K562 (cell line): ENCODE data around the gene MAGI3. TPM values are rescaled to one million over a fixed set of nuclear protein-coding genes. Genes with fewer than 3 reads are reported as not detected.

Experiments used
- ATAC-seq: fragments of 200-7000 bp; cut with Tn5 transposase; 3 replicates; pipeline ENCODE4 v1.9.1; 2020; ENCODE audit warnings: moderate library complexity
- BruUV-seq: library from RNA; stranded (reverse); fragments of 400-500 nt; replicated peaks from 2 replicates; lab custom pipeline; 2021; lab: Mats Ljungman, UMichigan
- CTCF ChIA-PET: fragments of 300-600 bp; formaldehyde crosslinking; extraction: SDS; loops from one replicate; lab custom pipeline; 2021; ENCODE audit warnings: low intra/inter-chr PET ratio; lab: Yijun Ruan, JAX
- POLR2A ChIA-PET: fragments of 300-600, 350-650 bp; sonication (Branson Sonifier 250); formaldehyde crosslinking; extraction: SDS; loops from one replicate; lab custom pipeline; 2021; ENCODE audit warnings: antibody characterized with exemption, inconsistent platforms; lab: Yijun Ruan, JAX
- DNase-seq, 4 experiments: peaks; one replicate each; pipeline versions ENCODE4 v3.0.0 to v3.0.0-alpha.2; 2011 to 2018; ENCODE audit warnings: low spot score in 3 of 4, mixed read lengths in 3 of 4; ENCODE audit errors: extremely low read depth in 1 of 4
- FAIRE-seq: peaks from 2 replicates; lab custom pipeline; 2011; peaks lifted over from hg19 to GRCh38; lab: Jason Lieb, UNC
- H2AFZ ChIP-seq: 2 replicates; pipeline ENCODE4 v1.6.0; 2011; ENCODE audit warnings: low read depth, low read length, control low read depth, inconsistent platforms
- H3K27ac ChIP-seq: fragments of 200-600 bp; 3 replicates; pipeline ENCODE4 v1.8.0; 2011; ENCODE audit warnings: low read depth, mild to moderate bottlenecking, control low read depth, inconsistent platforms, low read length, moderate library complexity, mixed read lengths; ENCODE audit errors: extremely low read depth
- H3K27me3 ChIP-seq, 2 experiments: fragments of 300-600 bp in 1 of 2; 2 replicates in 1 of 2; 3 replicates in 1 of 2; pipeline versions ENCODE4 v1.6.0 to v1.8.0; 2011; ENCODE audit warnings: inconsistent platforms in 2 of 2, low read length in 2 of 2, mild to moderate bottlenecking in 1 of 2, mixed read lengths in 1 of 2, moderate library complexity in 1 of 2; ENCODE audit not compliant: control insufficient read depth in 2 of 2, insufficient read depth in 2 of 2
- H3K36me3 ChIP-seq: fragments of 300-600 bp; 3 replicates; pipeline ENCODE4 v1.8.0; 2011; ENCODE audit warnings: mild to moderate bottlenecking, low read length, inconsistent platforms; ENCODE audit not compliant: control insufficient read depth, insufficient read depth
- H3K4me1 ChIP-seq, 2 experiments: fragments of 200-600 bp in 1 of 2; replicated peaks in 1 of 2; 2 replicates in 1 of 2; 3 replicates in 1 of 2; pipeline versions ENCODE4 v1.5.1 to v1.8.0; 2011; ENCODE audit warnings: inconsistent platforms in 2 of 2, low read length in 2 of 2, mild to moderate bottlenecking in 1 of 2, mixed read lengths in 1 of 2, moderate library complexity in 1 of 2; ENCODE audit not compliant: control insufficient read depth in 2 of 2, insufficient read depth in 2 of 2
- H3K4me2 ChIP-seq: 2 replicates; pipeline ENCODE4 v1.6.1; 2011; ENCODE audit warnings: low read length, control low read depth, inconsistent platforms, mixed read lengths; ENCODE audit not compliant: insufficient read depth
- H3K4me3 ChIP-seq: fragments of 200-600 bp; sonication (generic), shearing (Covaris generic); 2 replicates; pipeline ENCODE4 v1.5.1; 2016; ENCODE audit warnings: control low read depth, inconsistent platforms
- H3K79me2 ChIP-seq: fragments of 200-600 bp; 3 replicates; pipeline ENCODE4 v1.8.0; 2011; ENCODE audit warnings: low read length, inconsistent platforms; ENCODE audit not compliant: control insufficient read depth, insufficient read depth
- H3K9ac ChIP-seq, 2 experiments: 2 replicates each; pipeline versions ENCODE4 v1.6.0 to v1.6.1; 2011; ENCODE audit warnings: low read depth in 2 of 2, low read length in 2 of 2, control low read depth in 1 of 2, inconsistent platforms in 1 of 2, mild to moderate bottlenecking in 1 of 2, mixed read lengths in 1 of 2; ENCODE audit not compliant: insufficient read depth in 1 of 2
- H3K9me1 ChIP-seq: one replicate; pipeline ENCODE4 v1.6.0; 2011; ENCODE audit warnings: inconsistent platforms, mild to moderate bottlenecking, low read length, moderate library complexity; ENCODE audit not compliant: control insufficient read depth, insufficient read depth
- H3K9me3 ChIP-seq: replicated peaks from 2 replicates; pipeline ENCODE4 v1.5.1; 2011; ENCODE audit warnings: low read depth, low read length, inconsistent platforms; ENCODE audit not compliant: control insufficient read depth, insufficient read depth
- H4K20me1 ChIP-seq: replicated peaks from 2 replicates; pipeline ENCODE4 v1.6.1; 2011; ENCODE audit warnings: low read length, inconsistent platforms, mixed read lengths; ENCODE audit not compliant: control insufficient read depth, insufficient read depth
- ASH1L ChIP-seq: fragments of 450-650 bp; IDR thresholded peaks from 2 replicates; pipeline ENCODE4 v1.6.1; 2018; ENCODE audit warnings: borderline replicate concordance, mild to moderate bottlenecking, low read depth; ENCODE audit not compliant: partially characterized antibody
- ATF3 ChIP-seq, 2 experiments: fragments of 450-650 bp in 1 of 2; sonication (generic) in 1 of 2; formaldehyde crosslinking in 1 of 2; IDR thresholded peaks in 1 of 2; conservative IDR thresholded peaks in 1 of 2; 2 replicates each; pipeline versions ENCODE4 v1.6.1 to v1.8.1; 2016 to 2023; ENCODE audit warnings: mild to moderate bottlenecking in 2 of 2, moderate library complexity in 2 of 2, inconsistent platforms in 1 of 2, missing genetic modification reagents in 1 of 2
- BCLAF1 ChIP-seq, 2 experiments: fragments of 450-650 bp in 1 of 2; IDR thresholded peaks; 2 replicates each; pipeline ENCODE4 v1.6.1; 2011 to 2017; ENCODE audit warnings: low read depth in 2 of 2, antibody characterized with exemption in 1 of 2, borderline replicate concordance in 1 of 2, low read length in 1 of 2, mild to moderate bottlenecking in 1 of 2, mixed read lengths in 1 of 2; ENCODE audit not compliant: control insufficient read depth in 1 of 2
- CEBPB ChIP-seq: fragments of 450-650 bp; IDR thresholded peaks from 2 replicates; pipeline ENCODE4 v1.6.1; 2016; ENCODE audit warnings: missing genetic modification characterization, missing compliant biosample characterization
- FOSL1 ChIP-seq: fragments of 200-800 bp; sonication (Bioruptor generic); conservative IDR thresholded peaks from 2 replicates; pipeline ENCODE4 v1.6.1; 2016; ENCODE audit warnings: missing genetic modification characterization, missing compliant biosample characterization
- JUND ChIP-seq, 2 experiments: IDR thresholded peaks; 2 replicates in 1 of 2; 3 replicates in 1 of 2; pipeline ENCODE4 v1.6.1; 2011; ENCODE audit warnings: borderline replicate concordance in 2 of 2, low read depth in 2 of 2, low read length in 2 of 2, improper control_type of control experiment in 1 of 2, missing biosample characterization in 1 of 2, missing genetic modification characterization in 1 of 2, missing genetic modification reagents in 1 of 2
- PCBP1 ChIP-seq: fragments of 200-400 bp; formaldehyde crosslinking; IDR thresholded peaks from 2 replicates; pipeline ENCODE4 v1.6.1; 2018; ENCODE audit warnings: mild to moderate bottlenecking, low read depth, low read length; ENCODE audit not compliant: poor library complexity, severe bottlenecking
- WGBS: fragments of 100-300 bp; shearing (Covaris generic); methylation state at CpG from one replicate; pipeline ENCODE4 v1.1.6; 2016; ENCODE audit warnings: low coverage, mixed read lengths; ENCODE audit not compliant: insufficient coverage; ENCODE audit errors: missing lambda C conversion rate; 5-methylcytosine and 5-hydroxymethylcytosine counted together
- in situ Hi-C: fragments of 300-500 bp; cut with MboI; formaldehyde crosslinking; loops from 4 replicates; pipeline ENCODE4 v1.15.0; 2018; ENCODE audit warnings: inconsistent platforms, mixed read lengths
- intact Hi-C: fragments of 100-400 bp; cut with micrococcal nuclease; formaldehyde crosslinking; loops from 2 replicates; pipeline ENCODE4 v1.14.2; 2022
- polyA plus RNA-seq, 8 experiments: library from polyadenylated mRNA; depleted of rRNA in 4 of 8; stranded (reverse) in 5 of 8; unstranded in 3 of 8; fragments of >200 nt; fragmentation: Nextera tagmentation in 2 of 8; fragmentation: Illumina TruSeq in 1 of 8; extraction: Ambion mirVana in 2 of 8; extraction: Trizol in 1 of 8; gene quantifications; 2 replicates each; pipeline versions ENCODE4 v1.2.1 to v1.2.3, GENCODE V29; 2011 to 2014; ENCODE audit warnings: inconsistent platforms in 1 of 8, missing spikeins in 1 of 8
- total RNA-seq, 7 experiments: library from RNA; depleted of rRNA in 6 of 7; stranded (reverse); fragments of >200 nt in 6 of 7; fragmentation: Illumina TruSeq in 2 of 7; extraction: Trizol in 2 of 7; gene quantifications; 2 replicates each; pipeline versions ENCODE4 v1.2.1 to v1.2.3, GENCODE V29; 2011 to 2021; ENCODE audit warnings: low replicate concordance in 1 of 7

Gene MAGI3
- total and polyA plus RNA-seq, 9 of the 15 experiments (the other 6 are each of a cell fraction or from before 2014, with no cell fraction given), result 1.0 to 8.6 (median 5.5) TPM

- intact Hi-C loops, result no loop called here
- Histone ChIP-seq H3K27ac (no peak overlapping the region), H3K9me3 (no peaks in the 10 kb centered on the region), H3K36me3 (no peaks in the 10 kb centered on the region), H3K79me2 (no peaks in the 10 kb centered on the region), H3K9me1 (no peaks in the 10 kb centered on the region), H3K9ac (no peak overlapping the region), H3K4me3 (no peak overlapping the region), H2AFZ (no peak overlapping the region), H3K4me2 (no peak overlapping the region), H4K20me1 (no peaks in the 10 kb centered on the region)
- 11% methylated on average over 2 of the region's 2 CpGs for whole genome bisulfite sequencing
- ATAC-seq (no peak), DNase-seq (no peak), FAIRE-seq (no peak)
- BruUV-seq, result no TSS peak
- ChIA-PET POLR2A (interaction anchor here (0.7 kb wide), 1 partner anchor 61 kb away, joined by 3 read pairs; no protein-coding TSS in a partner anchor), CTCF (no interaction called here)
- TF ChIP-seq CEBPB (tag), result peak; percentile 28; the same call in 1 of the 2 replicates
- TF ChIP-seq BCLAF1 (IDR thresholded peaks at IDR 0.05; ENCODE audit: borderline replicate concordance in 1 of 2, control insufficient read depth in 1 of 2, low read depth in 2 of 2, low read length in 1 of 2), result no peak
- TF ChIP-seq FOSL1 (tag), result 0 out of 2 replicates have a peak, but pooled peaks have one; percentile 18
- no peak for TF ChIP-seq PCBP1
- TF ChIP-seq ATF3 (IDR thresholded peaks at IDR 0.05), result peak; percentile 38
- no peak for TF ChIP-seq ATF3 (CRISPR knock-in tag; conservative IDR thresholded peaks at IDR 0.05)
- TF ChIP-seq ASH1L, result no peak
- TF ChIP-seq JUND (IDR thresholded peaks at IDR 0.05; ENCODE audit: borderline replicate concordance, low read depth, low read length), result peak; percentile 16; the same call in 1 of the 2 replicates
- no peak for TF ChIP-seq JUND (tag; IDR thresholded peaks at IDR 0.05; ENCODE audit: borderline replicate concordance, low read depth, low read length)
- TF ChIP-seq, all 486 proteins: peak for 4
- in situ Hi-C loops, result no loop called here
- no peaks in the 10 kb centered on the region; a peak in 1 of 5 replicates for H3K4me1 ChIP-seq
- no peaks in the 10 kb centered on the region for H3K27me3 ChIP-seq
Observed at GRCh38 chr1:113353580-113353979, 36.7 kb upstream of the MAGI3 start.
